Muscle layer of duodenum (tissue), 2 donors: ENCODE results near the gene DYNC1LI1.

Experiments used
- H3K27ac ChIP-seq: one replicate; pipeline ENCODE4 v1.7.0; 2013; ENCODE audit warnings: mild to moderate bottlenecking, low read length
- H3K27me3 ChIP-seq: one replicate; pipeline ENCODE4 v1.7.0; 2013; ENCODE audit warnings: low read depth, mild to moderate bottlenecking, control low read depth, low read length
- H3K36me3 ChIP-seq, 2 donors: one replicate each; pipeline ENCODE4 v1.7.0; 2013; ENCODE audit warnings: low read length in 2 of 2, control low read depth in 1 of 2, mild to moderate bottlenecking in 1 of 2; ENCODE audit not compliant: insufficient read depth in 2 of 2, control insufficient read depth in 1 of 2
- H3K4me1 ChIP-seq, 2 donors: one replicate each; pipeline ENCODE4 v1.7.0; 2013; ENCODE audit warnings: low read length in 2 of 2, mild to moderate bottlenecking in 2 of 2, control low read depth in 1 of 2, moderate library complexity in 1 of 2; ENCODE audit not compliant: insufficient read depth in 2 of 2, control insufficient read depth in 1 of 2
- H3K4me3 ChIP-seq, 2 donors: one replicate each; pipeline ENCODE4 v1.7.0; 2013; ENCODE audit warnings: low read length in 2 of 2, low read depth in 1 of 2, mild to moderate bottlenecking in 1 of 2
- H3K9me3 ChIP-seq, 2 donors: one replicate each; pipeline ENCODE4 v1.7.0; 2013; ENCODE audit warnings: low read length in 2 of 2, control low read depth in 1 of 2, mild to moderate bottlenecking in 1 of 2; ENCODE audit not compliant: control insufficient read depth in 1 of 2
- donor health status: healthy.

The DYNC1LI1 gene

DNA sequence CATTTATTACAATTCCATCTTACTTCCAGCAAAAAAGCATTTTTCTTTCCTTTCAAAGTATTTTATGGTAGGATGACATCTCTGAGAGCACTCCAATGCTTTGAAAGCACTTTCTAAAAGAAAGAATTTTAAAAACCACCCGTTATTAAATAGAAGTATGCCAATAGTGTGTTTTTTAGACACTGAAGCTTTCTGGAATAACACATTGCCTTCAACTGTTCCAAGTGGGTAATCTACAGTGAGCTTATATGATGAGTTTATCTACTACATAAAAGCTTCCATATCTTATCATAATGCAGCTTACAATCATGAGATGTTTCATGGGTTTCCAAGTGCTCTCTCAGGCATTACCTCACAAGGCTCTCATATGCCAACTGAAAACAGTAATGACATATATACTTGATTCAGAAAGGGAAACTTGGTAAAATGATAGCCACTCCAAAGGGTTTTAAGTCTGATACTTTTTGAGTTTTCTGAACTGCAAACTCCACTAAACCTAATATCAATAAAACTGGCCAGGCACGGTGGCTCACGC is 82.1 kb downstream of the DYNC1LI1 start:
- Histone ChIP-seq H3K36me3 (peaks cover 4% of the 10 kb centered on the region in 2 donors), H3K27ac (no peak overlapping the region), H3K27me3 (no peaks in the 10 kb centered on the region), H3K9me3 (no peaks in the 10 kb centered on the region), H3K4me1 (peaks cover 0 to 6% of the 10 kb centered on the region in 2 donors), H3K4me3 (no peak overlapping the region)

- Histone ChIP-seq H3K27me3 (no peaks in the 10 kb centered on the region), H3K4me3 (no peak overlapping the region), H3K9me3 (no peaks in the 10 kb centered on the region), H3K27ac (no peak overlapping the region), H3K4me1 (peaks cover 0 to 6% of the 10 kb centered on the region in 2 donors), H3K36me3 (peaks cover 4 to 6% of the 10 kb centered on the region in 2 donors)
These were observed 82.7 kb downstream of the DYNC1LI1 start for GRCh38 chr3:32487781-32488473.

DNA sequence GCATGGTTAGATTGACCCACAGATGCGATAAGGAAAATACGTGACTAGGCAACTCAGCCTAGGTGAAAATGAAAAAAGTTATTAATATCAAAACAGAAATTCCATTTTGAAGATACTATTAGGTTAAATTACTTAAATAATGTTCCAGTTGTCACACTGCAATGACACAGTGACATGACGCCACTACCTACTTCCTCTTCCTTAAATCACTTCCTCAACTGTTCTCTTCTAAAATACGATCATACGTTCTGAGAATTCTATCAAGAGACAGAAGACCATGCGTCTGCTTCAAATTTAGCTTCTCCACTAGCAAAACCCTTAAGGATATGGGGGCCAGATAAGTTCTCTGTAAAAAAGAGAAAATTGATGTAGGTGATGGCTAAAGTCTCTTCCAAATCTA is 86.2 kb downstream of the DYNC1LI1 start:
- no peaks in the 10 kb centered on the region for H3K27me3 ChIP-seq
- no peak overlapping the region for H3K4me3 ChIP-seq
- H3K27ac ChIP-seq: no peak overlapping the region
- H3K36me3 ChIP-seq: peaks cover 4 to 13% of the 10 kb centered on the region in 2 donors
- H3K4me1 ChIP-seq: no peaks in the 10 kb centered on the region
- no peaks in the 10 kb centered on the region for H3K9me3 ChIP-seq

DNA sequence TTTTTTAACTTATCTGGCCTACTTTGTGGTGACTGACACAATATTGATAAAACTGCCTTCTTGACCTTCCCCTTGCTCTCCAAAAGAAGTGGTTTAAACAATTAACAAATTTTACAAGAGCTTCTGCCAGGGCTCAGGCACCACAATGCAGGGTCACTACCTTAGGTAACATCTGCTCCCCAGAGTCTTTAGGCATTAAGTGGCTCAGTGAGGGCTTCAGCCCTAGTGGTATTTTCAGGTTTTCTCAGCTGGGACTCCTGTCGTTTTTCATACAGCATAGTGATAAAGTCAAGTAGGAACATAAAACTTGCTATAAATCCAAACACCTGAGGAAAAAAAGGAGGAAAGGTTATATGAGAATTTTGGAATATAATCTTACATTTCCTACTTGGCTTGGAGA is 86.9 kb downstream of the DYNC1LI1 start:
- H3K36me3 ChIP-seq: peaks cover 4 to 13% of the 10 kb centered on the region in 2 donors
- H3K4me1 ChIP-seq: no peaks in the 10 kb centered on the region
- H3K9me3 ChIP-seq: no peaks in the 10 kb centered on the region
- no peak overlapping the region for H3K4me3 ChIP-seq
- no peaks in the 10 kb centered on the region for H3K27me3 ChIP-seq
- no peak overlapping the region for H3K27ac ChIP-seq

DNA sequence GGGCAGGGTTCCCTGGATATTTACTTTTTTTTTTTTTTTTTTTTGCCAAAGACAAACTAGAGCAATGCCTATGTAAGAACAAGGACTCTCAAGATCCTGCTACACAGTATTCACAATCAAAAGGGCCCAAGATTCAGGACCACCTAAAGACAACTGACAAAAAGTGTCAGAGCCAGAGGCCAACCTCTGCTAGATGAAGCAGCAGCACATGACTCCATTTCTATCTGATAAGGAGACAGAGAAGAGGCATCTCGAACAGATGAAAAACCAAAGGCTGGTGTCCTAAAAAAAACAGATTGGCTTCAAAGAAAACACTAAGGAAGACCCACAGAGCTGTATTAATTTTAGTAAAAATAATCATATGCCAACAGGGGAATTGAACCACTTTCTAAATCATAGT is 88.0 kb downstream of the DYNC1LI1 start:
- no peaks in the 10 kb centered on the region for H3K4me1 ChIP-seq
- H3K36me3 ChIP-seq: peaks cover 4 to 13% of the 10 kb centered on the region in 2 donors
- no peak overlapping the region for H3K4me3 ChIP-seq
- no peaks in the 10 kb centered on the region for H3K9me3 ChIP-seq
- no peaks in the 10 kb centered on the region for H3K27me3 ChIP-seq
- no peak overlapping the region for H3K27ac ChIP-seq

DNA sequence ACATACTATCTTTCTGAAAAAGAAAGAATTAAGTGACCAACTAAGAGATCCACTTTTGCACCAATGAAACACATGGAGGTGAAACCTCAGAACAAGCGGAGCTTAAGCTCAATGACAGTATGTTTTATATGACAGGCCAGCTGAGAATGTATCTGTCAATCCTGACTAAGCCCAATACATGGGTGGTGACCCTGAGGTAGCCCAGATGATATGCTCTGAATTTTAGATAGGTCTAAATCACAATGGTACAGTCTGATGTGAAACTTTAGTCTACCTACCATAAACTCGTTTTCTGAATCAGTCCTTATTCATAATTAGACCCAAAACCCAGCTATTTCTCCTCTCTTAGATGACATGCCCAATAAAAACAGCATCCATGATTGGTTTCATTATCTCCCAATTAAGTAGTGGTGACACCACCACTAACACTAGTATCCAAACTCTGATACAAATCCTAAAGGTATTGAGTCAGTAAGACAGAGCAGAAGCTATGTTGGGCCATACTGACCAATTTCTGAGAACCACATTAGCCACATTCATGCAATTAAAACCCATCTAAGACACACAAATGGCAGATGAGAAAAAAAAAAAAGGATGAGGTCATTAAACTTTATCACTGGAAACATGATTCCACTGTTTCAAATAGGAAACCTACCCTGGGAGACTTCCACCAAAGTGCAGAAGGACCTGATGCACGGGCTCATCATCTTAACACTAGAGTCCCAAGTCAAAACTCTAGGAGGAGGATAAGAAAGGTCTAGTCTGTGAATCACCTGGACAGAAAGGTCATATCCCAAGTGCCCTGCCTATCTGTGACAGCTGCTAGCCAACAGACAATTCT is 88.6 kb downstream of the DYNC1LI1 start:
- Histone ChIP-seq H3K27me3 (no peaks in the 10 kb centered on the region), H3K4me1 (no peaks in the 10 kb centered on the region), H3K27ac (no peak overlapping the region), H3K9me3 (no peaks in the 10 kb centered on the region), H3K4me3 (no peak overlapping the region), H3K36me3 (peaks cover 4 to 13% of the 10 kb centered on the region in 2 donors)

DNA sequence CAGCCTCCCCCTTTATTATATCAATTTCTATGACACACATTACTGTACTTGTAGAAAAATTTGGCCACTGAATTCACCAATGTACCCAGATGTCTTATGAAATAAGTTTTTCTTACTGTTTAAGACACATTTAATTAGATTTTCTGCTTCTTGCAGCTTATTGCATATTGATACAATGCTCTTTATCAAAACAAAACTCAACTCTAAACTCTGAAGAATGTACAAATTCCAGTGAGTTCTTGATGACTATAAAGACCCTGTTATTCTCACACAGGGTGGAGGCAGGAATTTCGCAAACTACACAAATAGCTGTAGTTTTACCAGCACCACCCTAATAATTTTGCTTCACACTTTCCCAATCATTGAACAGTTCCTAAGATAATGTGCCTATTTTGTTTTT is 90.1 kb downstream of the DYNC1LI1 start:
- Histone ChIP-seq H3K36me3 (peaks cover 4 to 13% of the 10 kb centered on the region in 2 donors), H3K27ac (no peak overlapping the region), H3K27me3 (no peaks in the 10 kb centered on the region), H3K4me3 (no peak overlapping the region), H3K9me3 (no peaks in the 10 kb centered on the region), H3K4me1 (no peaks in the 10 kb centered on the region)
